ENCODE results near the gene ALKAL2. TPM values are rescaled to one million over a fixed set of nuclear protein-coding genes. Genes with fewer than 3 reads are reported as not detected.

ALKAL2 gene
- total and polyA plus RNA-seq, 10 of the 15 experiments (the other 5 are each of a cell fraction or from before 2014, with no cell fraction given), result 0.11 to 0.29 (median 0.11) TPM; not detected in 7

- ChIA-PET POLR2A (no interaction called here), SMC1A (ENCODE audit: uncharacterized antibody, unreplicated experiment) (interaction anchor here (0.7 to 1.1 kb wide), 2 partner anchors 58 to 251 kb away, joined by 3 read pairs; no protein-coding TSS in a partner anchor), RAD21 (ENCODE audit: unreplicated experiment) (no interaction called here), CTCF (interaction anchor here (1.3 kb wide), 1 partner anchor 86 kb away, joined by 3 read pairs; no protein-coding TSS in a partner anchor)
- DNase-seq (ENCODE audit: low read depth, low spot score) (no peak), FAIRE-seq (no peak), ATAC-seq (no peak)
- in situ Hi-C loops (cut with MboI) (no loop called here), intact Hi-C loops (cut with micrococcal nuclease; ENCODE audit: unreplicated experiment) (no loop called here)
- H3K4me1 ChIP-seq (ENCODE audit: control insufficient read depth, insufficient read depth, low read length), result no peaks in the 10 kb centered on the region
- H3K27ac ChIP-seq (ENCODE audit: control insufficient read depth, insufficient read depth), result no peak overlapping the region
- no peak overlapping the region for H3K9ac ChIP-seq (ENCODE audit: control insufficient read depth, insufficient read depth, low read length)
- no peak overlapping the region for H3K4me3 ChIP-seq
- no peaks in the 10 kb centered on the region for H3K27me3 ChIP-seq (replicated peaks in 1 of 2; ENCODE audit: control insufficient read depth in 2 of 2, insufficient read depth in 2 of 2, low read length in 1 of 2)
- H3K9me3 ChIP-seq (replicated peaks; ENCODE audit: control insufficient read depth, insufficient read depth, low read length), result no peaks in the 10 kb centered on the region; the same call in 2 of the 3 replicates
- H2AFZ ChIP-seq (ENCODE audit: control insufficient read depth, low read depth, low read length), result no peak overlapping the region
- H4K20me1 ChIP-seq (ENCODE audit: control insufficient read depth, insufficient read depth), result no peaks in the 10 kb centered on the region
- H3K36me3 ChIP-seq (ENCODE audit: control insufficient read depth in 2 of 2, insufficient read depth in 2 of 2, low read length in 1 of 2), result no peaks in the 10 kb centered on the region
- no peak overlapping the region for H3K4me2 ChIP-seq (ENCODE audit: control insufficient read depth, insufficient read depth)
- H3K79me2 ChIP-seq (ENCODE audit: control insufficient read depth, insufficient read depth, low read length), result no peaks in the 10 kb centered on the region
- 26% methylated on average over 3 of the region's 3 CpGs for WGBS (ENCODE audit: insufficient coverage, insufficient replicate concordance, low lambda C conversion rate, missing lambda C conversion rate)
- BruUV-seq (replicated peaks), result no TSS peak
- TF ChIP-seq JUNB (IDR thresholded peaks at IDR 0.05) (no peak), ZBTB40 (IDR thresholded peaks at IDR 0.05; ENCODE audit: borderline replicate concordance) (no peak), RCOR1 (conservative IDR thresholded peaks at IDR 0.05; ENCODE audit: low read depth, low read length) (no peak), IKZF1 (conservative IDR thresholded peaks at IDR 0.05) (no peak), WRNIP1 (IDR thresholded peaks at IDR 0.05; ENCODE audit: borderline replicate concordance, low read depth, low read length) (no peak), CBX3 (IDR thresholded peaks at IDR 0.05; ENCODE audit: borderline replicate concordance, low read depth) (no peak), JUND (IDR thresholded peaks at IDR 0.05; ENCODE audit: low read depth, low read length) (no peak), BRCA1 (IDR thresholded peaks at IDR 0.05; ENCODE audit: low read depth, low read length) (no peak), REST (IDR thresholded peaks at IDR 0.05; ENCODE audit: low read depth, low read length) (no peak)
- TF ChIP-seq, protein P1, sequence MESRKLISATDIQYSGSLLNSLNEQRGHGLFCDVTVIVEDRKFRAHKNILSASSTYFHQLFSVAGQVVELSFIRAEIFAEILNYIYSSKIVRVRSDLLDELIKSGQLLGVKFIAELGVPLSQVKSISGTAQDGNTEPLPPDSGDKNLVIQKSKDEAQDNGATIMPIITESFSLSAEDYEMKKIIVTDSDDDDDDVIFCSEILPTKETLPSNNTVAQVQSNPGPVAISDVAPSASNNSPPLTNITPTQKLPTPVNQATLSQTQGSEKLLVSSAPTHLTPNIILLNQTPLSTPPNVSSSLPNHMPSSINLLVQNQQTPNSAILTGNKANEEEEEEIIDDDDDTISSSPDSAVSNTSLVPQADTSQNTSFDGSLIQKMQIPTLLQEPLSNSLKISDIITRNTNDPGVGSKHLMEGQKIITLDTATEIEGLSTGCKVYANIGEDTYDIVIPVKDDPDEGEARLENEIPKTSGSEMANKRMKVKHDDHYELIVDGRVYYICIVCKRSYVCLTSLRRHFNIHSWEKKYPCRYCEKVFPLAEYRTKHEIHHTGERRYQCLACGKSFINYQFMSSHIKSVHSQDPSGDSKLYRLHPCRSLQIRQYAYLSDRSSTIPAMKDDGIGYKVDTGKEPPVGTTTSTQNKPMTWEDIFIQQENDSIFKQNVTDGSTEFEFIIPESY (IDR thresholded peaks at IDR 0.05), result no peak
- TF ChIP-seq, protein P2, sequence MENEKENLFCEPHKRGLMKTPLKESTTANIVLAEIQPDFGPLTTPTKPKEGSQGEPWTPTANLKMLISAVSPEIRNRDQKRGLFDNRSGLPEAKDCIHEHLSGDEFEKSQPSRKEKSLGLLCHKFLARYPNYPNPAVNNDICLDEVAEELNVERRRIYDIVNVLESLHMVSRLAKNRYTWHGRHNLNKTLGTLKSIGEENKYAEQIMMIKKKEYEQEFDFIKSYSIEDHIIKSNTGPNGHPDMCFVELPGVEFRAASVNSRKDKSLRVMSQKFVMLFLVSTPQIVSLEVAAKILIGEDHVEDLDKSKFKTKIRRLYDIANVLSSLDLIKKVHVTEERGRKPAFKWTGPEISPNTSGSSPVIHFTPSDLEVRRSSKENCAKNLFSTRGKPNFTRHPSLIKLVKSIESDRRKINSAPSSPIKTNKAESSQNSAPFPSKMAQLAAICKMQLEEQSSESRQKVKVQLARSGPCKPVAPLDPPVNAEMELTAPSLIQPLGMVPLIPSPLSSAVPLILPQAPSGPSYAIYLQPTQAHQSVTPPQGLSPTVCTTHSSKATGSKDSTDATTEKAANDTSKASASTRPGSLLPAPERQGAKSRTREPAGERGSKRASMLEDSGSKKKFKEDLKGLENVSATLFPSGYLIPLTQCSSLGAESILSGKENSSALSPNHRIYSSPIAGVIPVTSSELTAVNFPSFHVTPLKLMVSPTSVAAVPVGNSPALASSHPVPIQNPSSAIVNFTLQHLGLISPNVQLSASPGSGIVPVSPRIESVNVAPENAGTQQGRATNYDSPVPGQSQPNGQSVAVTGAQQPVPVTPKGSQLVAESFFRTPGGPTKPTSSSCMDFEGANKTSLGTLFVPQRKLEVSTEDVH (IDR thresholded peaks at IDR 0.05; ENCODE audit: low read depth, partially characterized antibody), result no peak
Observed at GRCh38 chr2:332592-332991, 44.7 kb upstream of the ALKAL2 start.

Measured in GM12878 (cell line).